KOPT-K1 (cell line): ENCODE results near the gene WAPL.

Source experiments
- H3K27ac ChIP-seq: fragments of 200-600 bp; sonication (generic); 2 replicates; pipeline ENCODE4 v1.5.1; 2016; ENCODE audit warnings: antibody characterized with exemption, mild to moderate bottlenecking, low read depth, low read length; ENCODE audit not compliant: poor library complexity, severe bottlenecking
- H3K36me3 ChIP-seq: fragments of 200-600 bp; sonication (generic); 2 replicates; pipeline ENCODE4 v1.5.1; 2017; ENCODE audit warnings: antibody characterized with exemption, mild to moderate bottlenecking, low read length, moderate library complexity; ENCODE audit not compliant: insufficient read depth
- H3K9me3 ChIP-seq: fragments of 200-600 bp; sonication (generic); 2 replicates; pipeline ENCODE4 v1.5.1; 2017; ENCODE audit warnings: antibody characterized with exemption, low read length, mild to moderate bottlenecking; ENCODE audit not compliant: insufficient read depth, poor library complexity, severe bottlenecking

WAPL gene

DNA sequence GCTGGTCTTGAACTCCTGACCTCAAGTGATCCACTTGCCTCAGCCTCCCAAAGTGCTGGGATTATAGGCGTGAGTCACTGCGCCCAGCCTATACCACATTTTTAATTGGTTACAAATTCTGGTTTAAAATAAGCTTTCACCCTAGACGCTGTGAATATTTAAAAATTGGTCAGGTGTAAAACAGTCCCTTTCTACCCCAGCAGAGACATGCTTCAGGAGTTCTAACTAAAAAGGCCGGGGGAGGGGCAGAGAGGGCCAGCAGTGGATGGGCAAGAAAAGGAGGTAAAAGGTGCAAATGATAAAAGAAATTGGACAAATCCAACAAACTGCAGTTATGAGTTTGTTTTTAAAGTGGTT lies 70.0 kb downstream of the WAPL start:
- Histone ChIP-seq H3K36me3 (peaks cover 90% of the 10 kb centered on the region), H3K27ac (no peak overlapping the region), H3K9me3 (no peaks in the 10 kb centered on the region)

DNA sequence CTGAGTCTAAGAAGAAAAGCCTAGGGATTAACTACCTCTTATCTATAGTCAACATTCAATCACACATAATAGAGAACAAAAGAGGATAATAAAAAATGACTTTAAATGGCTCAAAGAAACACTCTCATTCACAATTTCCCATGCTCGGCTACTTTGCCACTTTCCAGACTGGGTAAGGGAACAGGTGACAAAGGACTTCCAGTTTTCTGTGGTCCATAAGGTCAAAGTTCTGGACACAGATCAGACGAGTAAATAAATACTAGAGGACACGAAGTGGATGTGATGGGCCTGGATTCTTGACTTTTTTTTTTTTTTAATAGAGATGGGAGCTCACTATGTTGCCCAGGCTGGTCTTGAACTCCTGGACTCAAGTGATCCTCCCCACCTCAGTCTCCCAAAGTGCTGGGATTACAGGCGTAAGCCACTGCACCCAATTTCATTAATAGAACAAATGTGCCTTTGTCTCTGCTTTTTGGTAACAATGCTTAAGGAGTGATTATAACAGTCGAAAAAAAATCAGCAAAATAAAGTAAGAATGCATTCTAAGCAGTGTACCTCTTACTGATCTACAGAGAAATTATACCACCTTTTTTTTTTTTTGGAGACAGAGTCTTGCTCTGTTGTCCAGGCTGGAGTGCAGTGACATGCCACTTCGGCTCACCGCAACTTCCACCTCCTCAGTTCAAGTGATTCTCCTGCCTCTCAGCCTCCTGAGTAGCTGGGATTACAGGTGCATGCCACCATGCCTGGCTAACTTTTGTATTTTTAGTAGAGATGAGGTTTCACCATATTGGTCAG lies 70.6 kb downstream of the WAPL start:
- H3K27ac ChIP-seq: no peak overlapping the region
- H3K36me3 ChIP-seq: peaks cover 90% of the 10 kb centered on the region
- no peaks in the 10 kb centered on the region for H3K9me3 ChIP-seq

DNA sequence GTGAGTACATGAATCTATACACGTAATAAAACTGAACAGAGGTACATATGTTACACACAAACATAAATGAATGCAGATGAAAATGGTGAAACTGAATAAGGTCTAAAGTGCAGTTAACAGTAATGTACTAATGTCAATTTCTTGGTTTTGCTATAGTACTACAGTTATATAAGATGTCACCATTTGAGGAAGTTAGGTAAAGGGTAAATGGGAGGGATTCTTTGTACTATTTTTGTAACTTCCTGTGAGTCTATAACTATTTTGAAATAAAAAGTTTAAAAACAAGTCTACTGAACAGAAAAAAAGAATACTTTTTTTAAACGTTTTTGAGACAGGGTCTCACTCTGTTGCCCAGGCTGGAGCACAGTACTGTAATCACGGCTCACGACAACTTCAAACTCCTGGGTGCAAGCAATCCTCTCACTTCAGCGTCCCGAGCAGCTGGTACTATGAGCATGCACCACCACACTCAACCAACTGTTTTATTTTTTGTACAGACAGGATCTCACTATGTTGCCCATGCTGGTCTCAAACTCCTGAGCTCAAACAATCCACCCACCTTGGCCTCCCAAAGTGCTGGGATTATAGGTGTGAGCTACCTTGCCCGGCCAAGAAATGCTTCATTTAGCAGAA lies 71.5 kb downstream of the WAPL start:
- Histone ChIP-seq H3K36me3 (peaks cover 95% of the 10 kb centered on the region), H3K27ac (no peak overlapping the region), H3K9me3 (no peaks in the 10 kb centered on the region)

DNA sequence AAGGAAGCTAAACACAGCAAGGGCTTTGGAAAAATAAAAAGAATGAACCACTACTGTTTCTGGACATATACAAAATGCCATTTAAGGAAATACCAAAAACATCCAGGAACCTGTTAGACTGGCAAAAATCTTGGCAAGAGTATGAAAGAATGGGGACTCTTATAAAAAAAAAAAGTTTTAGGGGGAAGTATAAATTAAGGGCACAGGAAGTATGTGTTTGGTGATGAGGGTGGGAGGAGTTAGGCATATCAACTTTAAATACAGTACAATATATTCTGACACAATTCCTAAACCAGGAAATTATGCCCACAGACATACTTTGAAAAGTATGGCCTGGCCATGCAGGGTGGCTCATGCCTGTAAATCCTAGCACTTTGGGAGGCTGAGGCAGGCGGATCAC lies 74.2 kb downstream of the WAPL start:
- Histone ChIP-seq H3K27ac (no peak overlapping the region), H3K9me3 (no peaks in the 10 kb centered on the region), H3K36me3 (peaks cover 100% of the 10 kb centered on the region)

DNA sequence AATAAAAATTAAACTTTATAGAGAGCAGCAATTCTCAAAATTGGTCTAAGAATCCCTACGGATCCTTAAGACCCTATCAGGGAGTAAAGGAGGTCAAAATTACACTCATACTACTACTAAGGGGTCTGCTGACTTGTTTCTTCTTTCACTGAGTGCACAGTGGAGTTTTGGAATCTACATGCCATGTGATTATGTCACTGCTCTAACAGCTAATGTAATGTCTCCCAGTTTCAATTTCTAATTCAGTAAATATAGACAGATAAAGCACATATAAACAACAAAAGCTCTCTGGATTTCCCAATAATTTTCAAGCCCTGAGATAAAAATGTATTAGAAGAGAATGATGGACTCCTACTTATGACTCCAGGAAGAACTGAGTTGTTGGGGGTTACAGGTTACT lies 74.6 kb downstream of the WAPL start:
- Histone ChIP-seq H3K36me3 (peaks cover 100% of the 10 kb centered on the region), H3K27ac (no peak overlapping the region)

DNA sequence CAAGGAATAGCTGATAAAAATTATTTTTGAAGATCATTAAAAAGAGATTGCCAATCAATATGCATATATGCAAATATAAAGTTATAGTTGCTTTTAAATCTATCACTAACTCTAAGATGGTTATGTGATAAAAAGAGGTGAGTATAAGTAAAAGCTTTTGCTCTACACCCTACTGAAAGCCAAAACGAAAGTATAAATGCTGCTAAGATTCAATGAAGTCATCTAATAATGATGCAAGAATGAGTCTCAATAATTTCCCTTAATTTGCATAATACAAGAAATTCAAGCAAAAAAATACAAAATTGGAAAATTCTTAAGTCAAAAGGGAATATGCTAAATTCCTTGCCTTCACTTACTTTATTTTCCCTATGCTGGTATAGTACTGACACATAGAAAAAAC lies 75.2 kb downstream of the WAPL start:
- peaks cover 100% of the 10 kb centered on the region for H3K36me3 ChIP-seq

More for the DNA sequence above, 74.6 kb downstream of the WAPL start:
- H3K9me3 ChIP-seq: no peaks in the 10 kb centered on the region

DNA sequence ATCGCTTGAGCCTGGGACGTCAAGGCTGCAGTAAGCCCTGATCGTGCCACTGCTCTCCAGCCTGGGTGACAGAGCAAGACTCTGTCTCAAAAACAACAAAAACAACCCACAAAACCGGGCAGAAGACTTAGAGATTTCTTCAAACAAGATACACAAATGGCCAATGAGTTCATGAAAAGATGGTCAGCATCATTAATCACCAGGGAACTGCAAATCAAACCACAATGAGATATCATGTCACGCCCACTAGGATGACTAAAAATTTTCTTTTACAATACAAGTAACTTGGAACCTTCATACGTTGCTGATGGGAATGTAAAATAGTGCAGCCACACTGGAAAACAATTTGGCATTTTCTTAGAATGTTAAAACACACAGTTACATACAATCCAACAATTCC lies 77.7 kb downstream of the WAPL start:
- Histone ChIP-seq H3K9me3 (no peaks in the 10 kb centered on the region), H3K36me3 (peaks cover 100% of the 10 kb centered on the region), H3K27ac (no peak overlapping the region)

More for the DNA sequence above, 75.2 kb downstream of the WAPL start:
- no peaks in the 10 kb centered on the region for H3K9me3 ChIP-seq
- no peak overlapping the region for H3K27ac ChIP-seq

DNA sequence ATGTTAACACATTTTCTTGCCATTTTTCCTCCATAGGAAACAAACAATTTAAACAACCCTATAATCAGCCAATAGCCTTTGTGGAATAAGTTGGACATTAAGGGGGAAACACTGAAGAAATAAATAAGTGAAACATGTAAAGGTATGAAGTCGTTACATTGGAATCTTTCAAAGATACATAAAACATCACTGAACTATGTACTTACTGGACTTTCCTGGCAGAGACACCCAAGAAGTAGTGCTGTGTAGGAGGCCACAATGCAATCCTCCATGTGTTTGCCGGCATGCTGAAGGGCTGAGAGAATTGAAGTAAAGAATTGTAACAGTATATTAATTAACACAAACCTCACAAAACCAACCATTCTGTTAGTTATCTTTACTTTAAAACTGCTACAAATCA lies 78.5 kb downstream of the WAPL start:
- peaks cover 100% of the 10 kb centered on the region for H3K36me3 ChIP-seq

DNA sequence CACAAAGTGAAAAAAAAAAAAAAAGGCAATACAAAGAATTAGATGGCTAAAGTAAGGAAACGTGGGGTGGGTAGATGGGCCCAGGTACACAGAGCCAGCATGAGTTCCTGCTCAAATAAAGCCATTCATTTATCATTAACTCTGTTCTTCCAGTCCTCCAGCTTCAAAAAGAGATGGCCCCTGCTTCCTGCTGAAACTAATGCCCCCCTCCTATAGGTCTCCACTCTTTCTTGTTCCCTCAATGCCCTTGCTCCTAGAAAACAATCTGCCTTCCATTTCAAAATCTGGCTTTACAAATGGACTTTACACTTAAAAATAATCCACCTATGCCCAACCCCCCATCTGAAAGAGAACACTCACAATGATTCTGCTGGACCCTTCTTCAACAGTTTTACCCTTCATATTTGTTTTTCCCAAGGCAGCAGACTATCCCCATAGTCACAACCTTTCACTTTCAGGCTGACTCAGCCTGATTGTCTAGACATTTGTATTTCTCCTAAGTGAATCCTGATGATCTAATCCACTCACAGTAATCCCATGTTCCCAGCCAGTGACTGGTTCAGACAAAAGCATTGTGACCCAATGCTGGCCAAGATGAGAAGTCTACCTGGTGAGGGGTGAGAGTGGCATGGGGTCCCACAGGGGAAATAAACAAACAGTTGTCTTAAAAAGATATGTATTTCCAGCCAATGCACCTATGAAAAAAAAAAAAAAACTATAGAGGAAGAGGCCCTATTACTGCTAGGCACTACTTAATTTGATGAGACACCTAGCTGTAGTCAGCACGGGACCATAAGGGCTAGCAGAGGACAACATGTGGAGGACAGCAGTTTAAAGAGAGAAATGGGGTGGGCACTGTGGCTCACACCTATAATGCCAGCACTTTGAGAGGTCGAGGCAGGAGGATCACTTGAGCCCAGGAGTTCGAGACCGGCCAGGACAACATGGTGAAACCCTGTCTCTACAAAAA lies 80.4 kb downstream of the WAPL start:
- no peak overlapping the region for H3K27ac ChIP-seq
- no peaks in the 10 kb centered on the region for H3K9me3 ChIP-seq
- peaks cover 100% of the 10 kb centered on the region for H3K36me3 ChIP-seq

More for the DNA sequence above, 78.5 kb downstream of the WAPL start:
- Histone ChIP-seq H3K9me3 (no peaks in the 10 kb centered on the region), H3K27ac (no peak overlapping the region)

DNA sequence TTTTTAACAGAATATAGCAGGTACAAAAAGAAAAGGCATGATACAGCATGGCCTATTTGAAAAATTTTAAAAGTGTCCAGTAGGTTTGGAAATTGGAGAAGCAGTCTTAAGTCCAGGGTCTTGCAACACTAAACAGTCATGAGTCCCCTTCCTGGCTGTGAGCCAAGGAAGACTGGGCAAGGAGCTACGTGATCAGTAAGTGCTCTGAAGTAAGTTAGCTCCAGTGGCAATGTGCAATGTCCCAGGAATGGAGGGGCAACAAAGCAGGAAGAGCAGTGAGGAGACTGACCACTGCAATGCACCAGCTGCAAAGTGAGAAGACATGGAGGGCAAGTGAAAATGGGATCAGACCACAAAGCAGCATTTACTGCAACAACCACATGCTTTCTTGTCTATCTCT lies 82.0 kb downstream of the WAPL start:
- Histone ChIP-seq H3K9me3 (no peaks in the 10 kb centered on the region), H3K27ac (no peak overlapping the region), H3K36me3 (peaks cover 100% of the 10 kb centered on the region)

DNA sequence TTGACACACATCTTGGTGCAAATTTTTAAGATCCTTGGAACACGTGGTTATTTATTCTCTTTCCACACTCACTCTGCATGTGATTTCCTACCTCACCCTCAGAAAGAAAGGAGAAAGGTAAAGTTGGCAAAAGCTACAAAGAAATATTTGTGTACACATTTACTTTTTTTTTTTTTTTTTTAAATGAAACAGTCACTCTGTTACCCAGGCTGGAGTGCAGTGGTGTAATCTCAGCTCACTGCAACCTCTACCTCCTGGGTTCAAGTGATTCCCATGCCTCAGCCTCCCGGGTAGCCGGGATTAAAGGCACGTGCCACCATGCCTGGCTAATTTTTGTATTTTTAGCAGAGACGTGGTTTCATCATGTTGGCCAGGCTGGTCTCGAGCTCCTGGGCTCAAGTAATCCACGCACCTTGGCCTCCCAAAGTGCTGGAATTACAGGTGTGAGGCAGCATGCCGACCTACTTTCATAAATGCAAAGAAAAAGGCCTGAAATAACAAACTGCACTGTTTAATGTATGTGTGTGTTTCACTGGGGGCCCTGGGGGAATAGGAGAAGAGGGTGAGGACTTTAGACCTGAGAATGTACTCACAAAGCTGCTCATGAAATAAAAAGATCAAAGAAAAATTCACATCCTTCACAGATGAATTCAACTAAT lies 83.4 kb downstream of the WAPL start:
- H3K9me3 ChIP-seq: no peaks in the 10 kb centered on the region
- H3K36me3 ChIP-seq: peaks cover 94% of the 10 kb centered on the region
- no peak overlapping the region for H3K27ac ChIP-seq

DNA sequence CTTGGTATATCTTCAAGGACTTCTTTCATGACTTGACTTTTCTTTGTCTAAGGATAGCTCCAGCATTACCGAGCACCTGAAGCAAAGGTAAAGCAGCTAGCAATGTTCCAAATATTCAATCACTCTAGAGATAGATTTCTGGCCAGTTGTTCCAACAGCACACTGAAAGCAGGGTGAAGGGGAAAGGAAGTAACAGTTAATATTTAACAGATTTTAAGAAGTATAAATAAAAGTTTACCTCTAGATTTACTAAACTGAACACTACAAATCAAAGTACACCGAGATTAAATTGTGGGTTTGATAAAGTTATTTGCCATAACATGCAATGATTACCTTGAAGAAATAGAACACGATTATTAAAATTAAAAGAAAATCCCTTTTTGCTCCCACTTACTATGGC lies 84.1 kb downstream of the WAPL start:
- no peaks in the 10 kb centered on the region for H3K9me3 ChIP-seq
- H3K27ac ChIP-seq: no peak overlapping the region
- peaks cover 87% of the 10 kb centered on the region for H3K36me3 ChIP-seq

DNA sequence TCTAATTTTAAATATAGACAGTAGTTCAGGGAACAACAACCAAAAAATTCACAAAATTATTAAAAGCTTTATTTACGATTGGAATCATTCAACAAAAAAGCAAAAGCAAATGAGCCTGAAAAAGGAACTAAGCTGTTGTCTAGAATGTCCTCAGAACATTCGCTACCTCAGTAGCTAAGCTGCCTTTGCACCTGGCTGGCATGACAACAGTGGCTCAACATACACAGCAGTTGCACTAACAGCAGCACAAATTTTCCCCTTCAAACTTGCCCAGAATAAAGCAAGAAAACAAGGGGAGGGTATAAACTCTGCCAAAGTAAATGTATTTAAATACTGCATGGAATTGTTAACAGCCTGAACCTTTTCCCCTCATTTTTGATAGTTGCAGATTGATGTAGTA lies 84.6 kb downstream of the WAPL start:
- Histone ChIP-seq H3K36me3 (peaks cover 82% of the 10 kb centered on the region), H3K27ac (no peak overlapping the region), H3K9me3 (no peaks in the 10 kb centered on the region)

DNA sequence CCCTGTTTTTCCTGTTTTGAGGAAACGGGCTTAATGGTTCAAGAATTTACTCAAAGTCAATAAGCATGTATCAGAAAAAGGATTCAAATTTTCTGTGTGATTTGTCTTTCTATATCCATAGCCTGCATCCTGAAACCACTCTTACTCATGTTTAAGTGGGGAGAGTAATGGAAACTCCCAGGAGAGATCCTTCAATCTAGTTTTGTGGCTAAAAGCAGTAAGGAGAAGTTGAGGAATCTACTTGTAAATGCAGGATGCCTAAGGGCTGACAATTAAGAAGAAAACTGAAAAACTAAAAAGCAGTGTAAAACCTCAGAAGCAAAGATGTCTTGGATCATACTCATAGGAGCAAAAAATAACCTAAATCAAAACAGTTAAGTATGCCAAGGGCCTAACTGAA lies 86.9 kb downstream of the WAPL start:
- Histone ChIP-seq H3K36me3 (peaks cover 59% of the 10 kb centered on the region), H3K9me3 (no peaks in the 10 kb centered on the region), H3K27ac (no peak overlapping the region)

DNA sequence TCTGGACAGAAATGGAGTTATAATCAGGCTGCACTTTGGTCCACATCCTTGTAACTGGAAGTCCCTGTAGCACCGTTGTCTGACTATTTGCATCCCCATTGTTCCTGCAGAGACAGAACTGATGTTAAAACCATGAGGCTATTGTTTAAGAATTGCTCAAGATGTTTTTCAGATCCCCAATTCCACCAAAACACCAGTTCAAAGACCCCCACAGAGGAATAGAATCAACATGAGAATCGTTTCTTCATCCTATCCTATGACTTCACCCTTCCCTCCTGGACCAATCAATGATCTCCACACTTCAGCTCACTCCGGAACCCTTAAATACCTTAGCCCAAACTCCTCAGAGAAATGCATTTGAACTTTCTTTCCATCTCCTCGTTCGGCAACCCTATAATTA lies 97.9 kb downstream of the WAPL start:
- Histone ChIP-seq H3K9me3 (no peaks in the 10 kb centered on the region), H3K27ac (no peak overlapping the region), H3K36me3 (no peaks in the 10 kb centered on the region)
